GM20000 (cell line): Measurements from ENCODE around the gene TNFRSF8.

ENCODE experiments used
- DNase-seq: peaks from one replicate; pipeline ENCODE4 v3.0.0; 2012; ENCODE audit warnings: low spot score
- TF ChIP-seq, protein P1 (sequence below): IDR thresholded peaks from 2 replicates; pipeline ENCODE4 v1.5.1; 2012; ENCODE audit warnings: mild to moderate bottlenecking, control low read depth; ENCODE audit errors: extremely low read depth, missing control alignments

Gene TNFRSF8

DNA sequence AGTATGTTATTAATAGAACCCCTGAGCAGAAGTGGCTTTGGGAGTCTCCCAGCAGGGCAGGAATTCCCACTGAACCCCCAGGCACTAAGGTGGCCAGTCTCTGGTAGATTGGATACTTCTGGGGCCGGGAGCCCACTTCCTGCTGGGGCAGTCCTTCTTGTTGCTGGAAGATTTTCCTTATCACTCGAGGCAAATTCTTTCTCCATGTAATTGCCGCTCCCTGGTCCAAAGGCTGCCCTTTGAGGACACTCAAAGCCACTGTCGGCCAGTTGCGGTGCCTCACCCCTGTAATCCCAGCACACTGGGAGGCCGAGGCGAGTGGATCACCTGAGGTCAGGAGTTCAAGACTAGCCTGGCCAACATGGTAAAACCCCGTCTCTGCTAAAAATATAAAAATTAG is 81.1 kb downstream of the TNFRSF8 start:
- TF ChIP-seq, protein P1, sequence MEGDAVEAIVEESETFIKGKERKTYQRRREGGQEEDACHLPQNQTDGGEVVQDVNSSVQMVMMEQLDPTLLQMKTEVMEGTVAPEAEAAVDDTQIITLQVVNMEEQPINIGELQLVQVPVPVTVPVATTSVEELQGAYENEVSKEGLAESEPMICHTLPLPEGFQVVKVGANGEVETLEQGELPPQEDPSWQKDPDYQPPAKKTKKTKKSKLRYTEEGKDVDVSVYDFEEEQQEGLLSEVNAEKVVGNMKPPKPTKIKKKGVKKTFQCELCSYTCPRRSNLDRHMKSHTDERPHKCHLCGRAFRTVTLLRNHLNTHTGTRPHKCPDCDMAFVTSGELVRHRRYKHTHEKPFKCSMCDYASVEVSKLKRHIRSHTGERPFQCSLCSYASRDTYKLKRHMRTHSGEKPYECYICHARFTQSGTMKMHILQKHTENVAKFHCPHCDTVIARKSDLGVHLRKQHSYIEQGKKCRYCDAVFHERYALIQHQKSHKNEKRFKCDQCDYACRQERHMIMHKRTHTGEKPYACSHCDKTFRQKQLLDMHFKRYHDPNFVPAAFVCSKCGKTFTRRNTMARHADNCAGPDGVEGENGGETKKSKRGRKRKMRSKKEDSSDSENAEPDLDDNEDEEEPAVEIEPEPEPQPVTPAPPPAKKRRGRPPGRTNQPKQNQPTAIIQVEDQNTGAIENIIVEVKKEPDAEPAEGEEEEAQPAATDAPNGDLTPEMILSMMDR = no peak
- DNase-seq = no peak

DNA sequence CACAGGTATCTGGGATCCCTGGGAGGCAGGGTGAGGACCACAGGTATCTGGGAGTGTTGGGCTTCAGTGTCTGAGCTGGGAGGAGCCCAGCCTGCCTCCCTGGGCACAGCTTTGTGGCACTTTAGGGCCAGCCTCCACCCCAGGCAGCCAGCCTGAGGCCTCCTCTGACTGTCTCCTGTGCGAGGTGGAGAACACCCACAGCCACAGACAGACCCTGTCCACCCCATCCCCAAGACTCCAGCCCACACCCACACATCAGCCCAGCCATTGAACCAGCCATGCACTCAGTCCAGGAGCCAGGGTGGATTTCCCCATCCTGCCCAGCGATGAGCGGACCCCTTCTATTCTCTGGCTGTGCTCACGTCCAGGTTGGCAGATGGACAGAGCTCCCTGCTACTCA is 81.9 kb downstream of the TNFRSF8 start:
- no peak for DNase-seq
- TF ChIP-seq, protein P1 = no peak

DNA sequence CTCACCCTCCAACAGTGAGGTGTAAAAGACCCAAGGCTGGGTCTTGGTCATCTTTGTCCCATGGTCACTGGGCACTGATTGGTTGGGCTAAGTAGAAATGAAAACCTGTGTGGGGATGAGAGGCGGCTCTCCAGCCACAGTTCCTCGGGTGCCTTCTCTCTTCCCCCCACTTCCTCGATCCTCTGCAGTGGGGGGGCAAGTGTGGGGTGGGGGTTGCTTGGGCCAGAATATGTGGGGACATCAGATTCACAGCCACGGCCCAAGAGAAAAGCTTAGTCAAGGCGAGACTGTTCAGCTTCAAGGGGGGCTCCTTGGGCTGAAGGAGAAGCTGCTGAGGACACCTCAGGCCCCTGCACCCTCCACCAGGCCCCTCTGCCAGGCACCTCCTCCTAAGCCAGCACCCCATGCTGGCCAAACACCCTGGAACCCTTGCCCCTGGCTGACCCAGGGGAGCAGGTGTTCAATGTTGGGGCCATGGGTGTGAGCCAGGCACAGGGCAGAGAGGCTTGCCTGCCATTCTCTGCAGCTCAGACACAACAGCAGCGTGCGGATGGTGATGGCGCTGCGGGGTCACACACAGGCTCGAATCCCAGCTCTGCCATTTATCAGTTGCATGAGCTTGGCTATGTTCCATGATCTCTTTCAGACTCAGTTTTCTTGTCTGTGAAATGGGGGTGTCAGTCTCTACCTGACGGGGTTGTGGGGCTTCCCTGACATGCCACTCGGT is 82.7 kb downstream of the TNFRSF8 start:
- TF ChIP-seq, protein P1 = no peak
- DNase-seq = no peak

DNA sequence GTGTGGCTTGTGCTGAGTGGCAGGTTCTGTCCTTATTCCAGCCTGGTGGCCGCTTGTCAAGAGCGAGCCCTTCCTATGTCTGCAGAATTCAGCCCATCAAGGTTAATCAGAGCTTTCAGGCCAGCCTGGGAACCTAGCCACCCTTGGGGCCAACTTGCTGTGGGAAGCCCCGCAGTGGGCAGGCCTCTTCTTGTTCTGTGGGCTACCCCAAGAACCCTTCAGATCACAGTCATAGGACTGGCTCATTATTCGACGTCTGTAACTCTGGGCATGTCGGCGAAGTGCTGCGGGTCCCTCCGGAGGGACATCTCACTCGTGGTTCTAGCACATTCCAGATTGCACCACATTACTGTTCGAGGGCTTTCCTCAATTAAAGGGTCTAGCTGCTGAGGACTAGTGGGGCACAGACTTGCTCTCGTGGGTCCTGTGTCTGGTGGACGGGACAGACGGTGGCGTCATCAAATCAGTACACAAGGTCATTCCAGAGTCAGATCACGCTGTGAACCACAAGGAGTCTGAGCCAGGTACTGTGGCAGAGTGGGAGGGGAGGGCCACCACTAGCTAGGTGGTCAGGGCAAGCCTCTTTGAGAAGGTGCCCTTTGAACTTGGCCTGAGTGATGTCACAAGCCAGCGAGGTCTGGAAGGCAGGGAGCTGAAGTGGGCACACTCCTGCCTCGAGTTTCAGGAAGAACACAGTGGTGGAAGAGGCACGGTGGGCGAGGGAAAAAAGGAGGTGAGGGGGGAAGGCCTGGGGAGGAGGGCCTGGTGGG is 83.4 kb downstream of the TNFRSF8 start:
- TF ChIP-seq, protein P1 = no peak
- no peak for DNase-seq

DNA sequence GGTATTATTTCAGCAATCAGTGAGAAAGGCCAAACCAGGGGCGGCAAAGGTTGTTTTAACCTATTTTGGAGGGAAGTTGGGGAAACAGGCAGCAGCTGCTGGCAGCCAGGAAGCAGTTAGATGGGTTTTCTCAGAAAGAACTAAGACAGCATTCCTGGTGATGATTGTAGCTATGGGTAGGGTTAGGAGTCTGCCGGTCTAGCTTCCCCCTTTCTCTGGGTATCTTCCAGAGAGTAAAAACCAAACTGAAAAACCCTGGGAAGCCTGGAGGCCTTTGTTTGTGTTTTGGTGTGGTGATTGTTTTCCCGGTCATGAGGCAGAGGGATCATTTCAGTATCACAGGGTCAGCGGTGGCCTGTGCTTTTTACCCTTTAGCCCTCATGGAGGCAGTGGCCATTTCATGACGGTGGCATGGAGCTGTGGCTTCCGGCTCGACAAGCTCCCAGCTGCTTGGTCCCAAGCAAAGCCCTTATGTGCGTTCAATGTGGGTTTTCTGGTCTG is 84.1 kb downstream of the TNFRSF8 start:
- no peak for DNase-seq
- TF ChIP-seq, protein P1 = no peak

DNA sequence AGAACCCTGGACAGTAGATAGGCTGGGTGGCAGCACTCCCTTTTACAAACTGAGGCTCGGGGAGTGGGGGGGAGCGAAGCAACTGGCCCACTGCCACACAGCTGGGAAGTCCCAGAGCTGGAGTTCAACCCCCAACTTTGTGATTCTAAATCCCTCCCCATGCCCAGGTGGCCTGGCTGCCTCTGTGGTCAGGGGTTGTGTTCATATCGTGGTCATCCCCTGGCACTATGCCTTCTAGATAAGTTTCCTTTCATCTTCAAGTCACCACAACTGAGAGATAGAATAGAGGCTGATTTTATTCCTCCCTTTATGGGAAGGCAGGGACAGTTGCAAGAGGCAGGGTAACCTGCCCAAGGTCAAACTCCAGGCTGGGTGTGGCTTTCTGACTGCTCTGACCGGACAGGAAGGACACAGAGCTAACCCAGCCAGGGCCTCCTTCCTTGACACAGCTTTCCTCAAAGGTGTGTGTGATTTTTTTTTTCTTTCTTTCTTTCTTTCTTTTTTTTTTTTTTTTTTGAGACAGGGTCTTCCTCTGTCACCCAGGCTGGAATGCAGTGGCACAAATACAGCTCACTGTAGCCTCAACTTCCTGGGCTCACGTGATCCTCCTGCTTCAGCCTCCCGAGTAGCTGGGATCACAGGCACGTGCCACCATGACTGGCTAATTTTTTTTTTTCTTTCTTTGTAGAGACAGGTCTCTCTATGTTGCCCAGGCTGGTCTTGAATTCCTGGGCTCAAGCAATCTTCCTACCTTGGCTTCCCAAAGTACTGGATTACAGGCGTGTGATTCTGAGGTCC is 85.3 kb downstream of the TNFRSF8 start:
- DNase-seq = no peak
- TF ChIP-seq, protein P1 = no peak
